ENCODE measurements around the gene DBP. TPM values are rescaled to one million over a fixed set of nuclear protein-coding genes. Genes with fewer than 3 reads are reported as not detected.

Gene DBP
- total RNA-seq, 1 experiment from 2014 or later, result 12.6 TPM

DNA sequence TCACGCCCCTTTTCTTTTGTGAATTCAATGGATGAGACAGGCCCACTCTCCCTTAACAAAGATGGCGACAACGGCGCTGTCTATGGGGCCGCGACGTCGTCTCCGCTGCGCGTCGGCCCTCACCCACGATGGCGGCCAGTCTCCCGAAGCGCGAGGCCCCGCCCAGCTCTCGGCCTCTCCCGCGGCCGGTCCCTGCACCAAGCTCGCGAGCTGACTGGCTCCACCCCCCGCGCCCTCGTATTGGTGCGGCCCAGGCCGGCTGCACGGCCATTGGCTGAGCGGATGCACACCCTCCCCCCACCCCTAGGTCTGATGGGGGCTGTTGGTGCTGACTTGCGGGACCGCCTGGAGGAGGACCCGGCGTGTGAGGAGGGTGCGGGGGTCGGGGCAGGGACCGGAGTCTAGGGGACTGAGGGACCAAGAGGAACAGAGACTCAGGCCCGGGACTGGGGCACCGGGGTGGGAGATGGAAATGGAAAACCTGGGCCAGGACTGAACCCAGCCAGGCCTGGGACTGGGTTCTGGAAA, 13.0 kb downstream of the DBP start:
- peak overlapping the region; percentile 41 for H3K18ac ChIP-seq (ENCODE audit: insufficient read length, low read depth, low read length)
- peak overlapping the region; percentile 88 for H3K4me2 ChIP-seq (ENCODE audit: insufficient read depth, insufficient read length, low read length)
- H3K79me2 ChIP-seq (ENCODE audit: insufficient read depth, low read length), result peaks cover 4% of the 10 kb centered on the region; the same call in 1 of the 2 replicates
- no peak overlapping the region for H2AFZ ChIP-seq (ENCODE audit: low read length)
- peak overlapping the region; percentile 86 to 88 for H3K4me3 Mint-ChIP-seq
- no peak overlapping the region for H3T11ph ChIP-seq (ENCODE audit: low read length)
- TF ChIP-seq CTCF (conservative IDR thresholded peaks at IDR 0.05), result no peak
- H3K56ac ChIP-seq (ENCODE audit: insufficient read length, low read depth, low read length), result no peak overlapping the region
- H3K27ac Mint-ChIP-seq, result peak overlapping the region; percentile 97 to 98 (median 98)
- peaks cover 3% of the 10 kb centered on the region; the same call in 1 of the 2 replicates for H3K4me1 ChIP-seq (ENCODE audit: insufficient read depth, low read length)
- no peak overlapping the region for H4K91ac ChIP-seq (ENCODE audit: insufficient read length, low read depth, low read length)
- H3K23me2 ChIP-seq (ENCODE audit: insufficient read length, low read depth, low read length, poor library complexity, severe bottlenecking), result peaks cover 13% of the 10 kb centered on the region
- H3K79me1 ChIP-seq (ENCODE audit: insufficient read depth, low read depth, low read length, poor library complexity, severe bottlenecking), result no peaks in the 10 kb centered on the region
- H3K9me3 ChIP-seq (ENCODE audit: control insufficient read depth, low read depth, low read length), result no peaks in the 10 kb centered on the region
- no peak overlapping the region for H2AK5ac ChIP-seq (ENCODE audit: insufficient read length, low read length)
- H4K20me1 ChIP-seq (ENCODE audit: control insufficient read depth, insufficient read depth, insufficient read length), result no peaks in the 10 kb centered on the region
- DNase-seq, result peak; percentile 99
- no peak overlapping the region for H2BK120ac ChIP-seq (ENCODE audit: low read depth, low read length, poor library complexity, severe bottlenecking)
- no peak overlapping the region for H2BK5ac ChIP-seq (ENCODE audit: insufficient read length, low read length)
- H3K9me3 Mint-ChIP-seq, result no peaks in the 10 kb centered on the region; a peak in 1 of 5 replicates
- WGBS (ENCODE audit: extremely low coverage, insufficient read length, low lambda C conversion rate), result no CpG with 5 or more reads among the region's 40 CpGs
- H4K8ac ChIP-seq (replicated peaks; ENCODE audit: insufficient read length, low read depth, low read length), result peak overlapping the region; percentile 24
- H3K27me3 ChIP-seq (ENCODE audit: insufficient read depth, low read length), result no peaks in the 10 kb centered on the region
- peak overlapping the region; percentile 81 for H3K9ac ChIP-seq (ENCODE audit: extremely low read depth, insufficient read length, low read length)
- no peaks in the 10 kb centered on the region for H3K27me3 Mint-ChIP-seq (ENCODE audit: low read depth)
- H2BK15ac ChIP-seq (ENCODE audit: low read depth, low read length), result no peak overlapping the region
- no peak overlapping the region for H2BK20ac ChIP-seq (ENCODE audit: low read depth, low read length, poor library complexity, severe bottlenecking)
- H4K5ac ChIP-seq (ENCODE audit: insufficient read length, low read depth, low read length), result peak overlapping the region; percentile 20
- no peak overlapping the region for H3K4ac ChIP-seq (ENCODE audit: low read depth, low read length)
- no peak overlapping the region for H2BK12ac ChIP-seq (ENCODE audit: insufficient read length, low read depth, low read length)
- peaks cover 31 to 33% of the 10 kb centered on the region in 2 experiments for H3K4me1 Mint-ChIP-seq
- peaks cover 6 to 26% (median 24%) of the 10 kb centered on the region in 3 experiments for H3K36me3 Mint-ChIP-seq (ENCODE audit: insufficient read depth in 1 of 3, low read depth in 3 of 3)
- peak overlapping the region; percentile 51; the same call in 1 of the 2 replicates for H3K14ac ChIP-seq (ENCODE audit: insufficient read depth, low read length)
- H3K23ac ChIP-seq (ENCODE audit: insufficient read length, low read depth, low read length), result no peak overlapping the region
- peak overlapping the region; percentile 64 for H3K27ac ChIP-seq (ENCODE audit: insufficient read length, low read depth, low read length)
